Chondrocyte (in vitro differentiated cells): ENCODE measurements around the gene TK1. TPM values are rescaled to one million over a fixed set of nuclear protein-coding genes. Genes with fewer than 3 reads are reported as not detected.

Source experiments
- DNase-seq: peaks from one replicate; pipeline ENCODE4 v3.0.0; 2021; ENCODE audit warnings: mixed read lengths, low spot score
- H3K27ac Mint-ChIP-seq: one replicate; pipeline ENCODE4 v1.8.0; 2021; ENCODE audit warnings: mild to moderate bottlenecking, moderate library complexity, mixed read lengths; ENCODE audit not compliant: unreplicated experiment
- H3K27me3 Mint-ChIP-seq: 2 replicates; pipeline ENCODE4 v1.8.0; 2021; ENCODE audit warnings: low read depth, mixed read lengths
- H3K36me3 Mint-ChIP-seq: 2 replicates; pipeline ENCODE4 v1.8.0; 2021; ENCODE audit warnings: low read depth, mixed read lengths
- H3K4me1 Mint-ChIP-seq: 2 replicates; pipeline ENCODE4 v1.8.0; 2021; ENCODE audit warnings: low read depth, mild to moderate bottlenecking, mixed read lengths
- H3K4me3 Mint-ChIP-seq: one replicate; pipeline ENCODE4 v1.8.0; 2021; ENCODE audit warnings: mild to moderate bottlenecking, moderate library complexity, mixed read lengths; ENCODE audit not compliant: unreplicated experiment
- H3K9me3 Mint-ChIP-seq: 2 replicates; pipeline ENCODE4 v1.8.0; 2021; ENCODE audit warnings: low read depth, mixed read lengths
- total RNA-seq: library from RNA; stranded (reverse); gene quantifications from 3 replicates; pipeline ENCODE4 v1.2.1, GENCODE V29; 2021
- TF ChIP-seq, protein P1 (sequence below): fragments of 200-600 bp; sonication (generic); IDR thresholded peaks from 2 replicates; pipeline ENCODE4 v1.5.0; 2021; ENCODE audit warnings: antibody characterized with exemption, mild to moderate bottlenecking, moderate library complexity

Gene TK1
- total RNA-seq, 1 donor from 2014 or later, result 21.1 TPM

DNA sequence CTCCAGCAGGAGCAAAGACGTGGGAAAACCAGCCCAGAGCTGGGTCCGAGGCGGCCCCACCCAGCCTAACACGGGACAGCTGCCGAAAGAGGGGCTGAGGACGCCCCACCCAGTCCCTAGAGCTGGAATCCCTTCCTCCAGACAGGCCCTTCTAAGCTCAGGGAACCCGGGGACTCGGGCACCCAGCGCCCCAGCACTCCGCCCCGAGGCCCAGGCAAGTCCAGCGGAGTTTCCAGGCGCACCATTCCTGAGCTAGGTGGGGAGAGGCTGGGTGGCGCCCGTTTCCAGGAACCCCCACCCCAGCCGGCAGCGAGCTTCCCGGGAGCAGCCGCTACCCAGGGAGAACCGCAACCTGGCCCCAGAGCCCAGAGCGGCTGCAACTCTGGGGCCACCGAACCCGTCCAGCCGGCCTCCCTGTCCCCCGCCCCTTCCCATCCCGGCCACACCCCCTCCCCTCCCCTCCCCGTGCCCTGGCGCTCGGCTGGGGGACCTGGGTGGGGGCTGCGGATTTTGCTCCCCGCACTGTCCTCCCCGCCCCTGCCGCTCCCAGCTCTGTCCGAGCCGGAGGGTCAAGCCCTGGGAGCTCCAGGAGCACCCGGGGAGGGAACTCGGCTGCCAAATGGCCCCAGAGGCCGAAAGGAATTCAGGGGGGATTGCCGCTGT is 58.8 kb downstream of the TK1 start:
- H3K4me3 Mint-ChIP-seq, result peak overlapping the region; percentile 77
- H3K9me3 Mint-ChIP-seq, result no peaks in the 10 kb centered on the region
- no peak for DNase-seq
- H3K36me3 Mint-ChIP-seq, result peaks cover 2% of the 10 kb centered on the region
- H3K27ac Mint-ChIP-seq, result peak overlapping the region; percentile 36
- TF ChIP-seq, protein P1, sequence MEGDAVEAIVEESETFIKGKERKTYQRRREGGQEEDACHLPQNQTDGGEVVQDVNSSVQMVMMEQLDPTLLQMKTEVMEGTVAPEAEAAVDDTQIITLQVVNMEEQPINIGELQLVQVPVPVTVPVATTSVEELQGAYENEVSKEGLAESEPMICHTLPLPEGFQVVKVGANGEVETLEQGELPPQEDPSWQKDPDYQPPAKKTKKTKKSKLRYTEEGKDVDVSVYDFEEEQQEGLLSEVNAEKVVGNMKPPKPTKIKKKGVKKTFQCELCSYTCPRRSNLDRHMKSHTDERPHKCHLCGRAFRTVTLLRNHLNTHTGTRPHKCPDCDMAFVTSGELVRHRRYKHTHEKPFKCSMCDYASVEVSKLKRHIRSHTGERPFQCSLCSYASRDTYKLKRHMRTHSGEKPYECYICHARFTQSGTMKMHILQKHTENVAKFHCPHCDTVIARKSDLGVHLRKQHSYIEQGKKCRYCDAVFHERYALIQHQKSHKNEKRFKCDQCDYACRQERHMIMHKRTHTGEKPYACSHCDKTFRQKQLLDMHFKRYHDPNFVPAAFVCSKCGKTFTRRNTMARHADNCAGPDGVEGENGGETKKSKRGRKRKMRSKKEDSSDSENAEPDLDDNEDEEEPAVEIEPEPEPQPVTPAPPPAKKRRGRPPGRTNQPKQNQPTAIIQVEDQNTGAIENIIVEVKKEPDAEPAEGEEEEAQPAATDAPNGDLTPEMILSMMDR, result no peak
- no peaks in the 10 kb centered on the region for H3K27me3 Mint-ChIP-seq
- H3K4me1 Mint-ChIP-seq, result peaks cover 12% of the 10 kb centered on the region

DNA sequence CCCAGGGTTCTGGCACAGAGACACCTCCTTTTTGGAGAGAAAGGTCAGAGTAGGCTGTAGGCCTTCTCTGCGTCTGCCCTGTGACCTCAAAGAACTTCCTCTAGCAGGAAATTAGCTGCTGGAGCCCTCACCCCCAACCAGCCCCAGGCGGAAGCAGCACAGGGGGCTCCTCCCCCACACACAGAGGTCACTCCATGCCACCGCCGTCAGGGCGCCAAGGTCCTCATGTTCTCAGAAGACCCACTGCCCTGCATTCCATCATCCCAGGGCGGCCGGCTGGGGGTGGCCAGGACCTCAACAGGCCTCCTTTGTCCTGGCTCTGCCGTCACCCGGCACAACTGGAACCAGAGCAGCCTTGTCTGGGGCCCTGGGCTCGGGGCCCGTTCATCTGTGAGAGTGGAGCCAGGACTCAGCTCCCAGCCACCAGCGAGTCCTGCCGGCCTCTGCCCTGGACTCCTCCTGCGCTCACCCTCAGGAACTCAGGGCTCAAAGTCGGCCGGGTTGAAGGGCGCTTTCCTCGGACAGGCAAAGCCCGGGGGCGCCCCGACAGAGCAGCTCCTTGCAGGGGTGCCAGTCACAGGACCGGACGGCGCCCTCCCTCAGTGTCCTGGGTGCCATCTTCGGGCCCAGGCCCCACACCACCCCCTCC is 59.5 kb downstream of the TK1 start:
- no peak for DNase-seq
- Mint-ChIP-seq H3K36me3 (peaks cover 2% of the 10 kb centered on the region), H3K27me3 (no peaks in the 10 kb centered on the region), H3K27ac (peak overlapping the region; percentile 36), H3K9me3 (no peaks in the 10 kb centered on the region), H3K4me1 (peaks cover 12% of the 10 kb centered on the region), H3K4me3 (peak overlapping the region; percentile 77)
- TF ChIP-seq, protein P1, result no peak

DNA sequence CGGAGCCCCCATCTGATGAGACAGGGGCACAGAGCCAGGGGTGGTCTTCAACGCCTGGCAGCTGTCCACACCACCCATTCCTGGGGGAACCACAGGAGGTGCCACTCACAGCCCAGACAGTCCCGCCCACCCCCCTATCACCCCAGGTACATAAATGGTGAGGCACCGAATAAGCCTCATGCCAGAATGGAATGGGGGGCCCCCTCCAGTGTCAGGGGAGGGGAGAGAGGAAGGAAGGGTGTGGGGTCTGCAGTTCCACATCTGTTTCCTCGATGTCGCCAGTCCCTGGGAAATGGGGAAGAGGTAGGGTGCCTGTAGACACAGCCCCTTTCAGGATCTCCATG is 60.0 kb downstream of the TK1 start:
- DNase-seq, result no peak
- no peaks in the 10 kb centered on the region for H3K9me3 Mint-ChIP-seq
- H3K4me3 Mint-ChIP-seq, result peak overlapping the region; percentile 77

DNA sequence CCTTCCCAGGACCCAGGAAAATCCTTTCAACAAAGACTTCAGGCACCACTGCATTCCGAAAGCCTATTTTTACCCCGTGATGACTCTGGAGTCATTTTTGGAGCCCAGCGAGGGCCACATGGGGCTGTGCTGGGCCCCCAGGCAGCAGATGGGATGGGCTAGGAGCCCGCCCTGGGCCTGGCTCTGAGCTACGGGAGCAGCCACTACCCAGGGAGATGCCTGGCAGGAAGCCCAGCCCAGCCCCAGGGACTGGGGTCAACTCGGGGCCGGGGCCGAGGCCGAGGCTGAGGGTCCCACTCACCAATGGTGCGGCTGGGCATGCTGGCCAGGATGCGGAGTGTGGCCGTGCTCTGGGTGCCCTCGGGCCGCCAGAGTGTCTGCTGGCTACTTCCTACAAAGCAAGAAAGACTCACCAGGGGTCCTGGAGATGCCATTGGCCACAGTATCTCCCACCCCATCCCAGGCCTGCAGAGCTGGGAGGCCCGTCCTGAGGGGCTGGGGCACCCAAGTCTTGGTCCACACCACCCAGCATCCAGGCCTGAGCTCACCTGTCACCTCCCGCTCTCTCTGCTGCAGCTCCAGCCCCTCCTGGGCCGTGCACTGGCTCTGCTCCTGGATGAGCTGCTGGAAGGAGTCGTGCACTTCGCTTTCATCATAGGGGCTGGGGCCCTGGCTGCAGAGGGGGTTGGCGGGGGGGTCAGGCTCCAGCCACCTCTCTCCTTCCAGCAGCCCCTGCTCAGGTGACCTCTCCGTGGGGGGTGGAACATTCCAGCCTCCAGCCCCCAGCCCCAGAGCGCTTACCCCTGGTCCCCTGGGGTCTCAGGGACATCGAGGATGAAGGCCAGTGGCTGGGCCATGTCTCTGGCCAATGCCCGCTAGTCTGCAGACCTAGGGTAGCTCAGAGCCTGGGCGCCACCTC is 60.6 kb downstream of the TK1 start:
- TF ChIP-seq, protein P1, result no peak
- Mint-ChIP-seq H3K27ac (no peak overlapping the region), H3K9me3 (no peaks in the 10 kb centered on the region), H3K4me1 (peaks cover 12% of the 10 kb centered on the region), H3K4me3 (peak overlapping the region; percentile 9), H3K36me3 (peaks cover 2% of the 10 kb centered on the region), H3K27me3 (no peaks in the 10 kb centered on the region)
- no peak for DNase-seq

More for the DNA sequence above, 60.0 kb downstream of the TK1 start:
- Mint-ChIP-seq H3K27ac (no peak overlapping the region), H3K4me1 (peaks cover 12% of the 10 kb centered on the region), H3K27me3 (no peaks in the 10 kb centered on the region), H3K36me3 (peaks cover 2% of the 10 kb centered on the region)
- TF ChIP-seq, protein P1, result no peak
